H1 (cell line): ENCODE results near the gene TMPRSS9.

Source experiments
- ASH2L ChIP-seq: fragments of 200-600, 300-600 bp; sonication (generic); IDR thresholded peaks from one replicate; pipeline ENCODE4 v1.7.1; 2017; ENCODE audit warnings: low read length
- CREB1 ChIP-seq: IDR thresholded peaks from 2 replicates; pipeline ENCODE4 v1.6.1; 2012; ENCODE audit warnings: inconsistent platforms
- JUND ChIP-seq: IDR thresholded peaks from 2 replicates; pipeline ENCODE4 v1.6.1; 2011; ENCODE audit warnings: mild to moderate bottlenecking, improper control_type of control experiment, low read length
- POLR2AphosphoS5 ChIP-seq: IDR thresholded peaks from 2 replicates; pipeline ENCODE4 v1.6.1; 2011; ENCODE audit warnings: low read depth, low read length
- SRF ChIP-seq: IDR thresholded peaks from 2 replicates; pipeline ENCODE4 v1.6.1; 2011; ENCODE audit warnings: mild to moderate bottlenecking, low read depth, low read length, moderate library complexity

- no peak for TF ChIP-seq CREB1
- TF ChIP-seq POLR2AphosphoS5 = no peak
- no peak for TF ChIP-seq ASH2L
- no peak for TF ChIP-seq JUND
- TF ChIP-seq SRF = no peak
Measured at GRCh38 chr19:2415281-2415972, 55.4 kb downstream of the TMPRSS9 start.
